ENCODE measurements around the gene URB2. TPM values are rescaled to one million over a fixed set of nuclear protein-coding genes. Genes with fewer than 3 reads are reported as not detected.

Gene URB2
- total and polyA plus RNA-seq, 2 experiments from 2014 or later, result 7.6 to 44.3 TPM

DNA sequence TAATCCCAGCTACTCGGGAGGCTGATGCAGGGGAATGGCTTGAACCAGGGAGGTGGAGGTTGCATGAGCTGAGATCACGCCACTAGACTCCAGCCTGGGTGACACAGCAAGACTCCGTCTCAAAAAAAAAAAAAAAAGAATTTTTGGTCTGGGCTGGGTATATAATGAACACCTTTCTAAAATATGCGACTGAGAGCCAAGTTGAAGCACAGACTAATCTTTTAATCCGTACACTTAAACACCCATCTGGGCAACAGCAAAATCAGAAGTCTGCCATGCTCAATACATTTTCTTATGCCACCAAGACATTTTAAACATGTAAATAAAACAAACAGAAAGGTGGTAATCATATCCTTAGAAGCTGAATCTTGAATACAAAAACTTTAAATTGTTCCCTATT, 35.9 kb upstream of the URB2 start (continued):
- TF ChIP-seq, protein P1, sequence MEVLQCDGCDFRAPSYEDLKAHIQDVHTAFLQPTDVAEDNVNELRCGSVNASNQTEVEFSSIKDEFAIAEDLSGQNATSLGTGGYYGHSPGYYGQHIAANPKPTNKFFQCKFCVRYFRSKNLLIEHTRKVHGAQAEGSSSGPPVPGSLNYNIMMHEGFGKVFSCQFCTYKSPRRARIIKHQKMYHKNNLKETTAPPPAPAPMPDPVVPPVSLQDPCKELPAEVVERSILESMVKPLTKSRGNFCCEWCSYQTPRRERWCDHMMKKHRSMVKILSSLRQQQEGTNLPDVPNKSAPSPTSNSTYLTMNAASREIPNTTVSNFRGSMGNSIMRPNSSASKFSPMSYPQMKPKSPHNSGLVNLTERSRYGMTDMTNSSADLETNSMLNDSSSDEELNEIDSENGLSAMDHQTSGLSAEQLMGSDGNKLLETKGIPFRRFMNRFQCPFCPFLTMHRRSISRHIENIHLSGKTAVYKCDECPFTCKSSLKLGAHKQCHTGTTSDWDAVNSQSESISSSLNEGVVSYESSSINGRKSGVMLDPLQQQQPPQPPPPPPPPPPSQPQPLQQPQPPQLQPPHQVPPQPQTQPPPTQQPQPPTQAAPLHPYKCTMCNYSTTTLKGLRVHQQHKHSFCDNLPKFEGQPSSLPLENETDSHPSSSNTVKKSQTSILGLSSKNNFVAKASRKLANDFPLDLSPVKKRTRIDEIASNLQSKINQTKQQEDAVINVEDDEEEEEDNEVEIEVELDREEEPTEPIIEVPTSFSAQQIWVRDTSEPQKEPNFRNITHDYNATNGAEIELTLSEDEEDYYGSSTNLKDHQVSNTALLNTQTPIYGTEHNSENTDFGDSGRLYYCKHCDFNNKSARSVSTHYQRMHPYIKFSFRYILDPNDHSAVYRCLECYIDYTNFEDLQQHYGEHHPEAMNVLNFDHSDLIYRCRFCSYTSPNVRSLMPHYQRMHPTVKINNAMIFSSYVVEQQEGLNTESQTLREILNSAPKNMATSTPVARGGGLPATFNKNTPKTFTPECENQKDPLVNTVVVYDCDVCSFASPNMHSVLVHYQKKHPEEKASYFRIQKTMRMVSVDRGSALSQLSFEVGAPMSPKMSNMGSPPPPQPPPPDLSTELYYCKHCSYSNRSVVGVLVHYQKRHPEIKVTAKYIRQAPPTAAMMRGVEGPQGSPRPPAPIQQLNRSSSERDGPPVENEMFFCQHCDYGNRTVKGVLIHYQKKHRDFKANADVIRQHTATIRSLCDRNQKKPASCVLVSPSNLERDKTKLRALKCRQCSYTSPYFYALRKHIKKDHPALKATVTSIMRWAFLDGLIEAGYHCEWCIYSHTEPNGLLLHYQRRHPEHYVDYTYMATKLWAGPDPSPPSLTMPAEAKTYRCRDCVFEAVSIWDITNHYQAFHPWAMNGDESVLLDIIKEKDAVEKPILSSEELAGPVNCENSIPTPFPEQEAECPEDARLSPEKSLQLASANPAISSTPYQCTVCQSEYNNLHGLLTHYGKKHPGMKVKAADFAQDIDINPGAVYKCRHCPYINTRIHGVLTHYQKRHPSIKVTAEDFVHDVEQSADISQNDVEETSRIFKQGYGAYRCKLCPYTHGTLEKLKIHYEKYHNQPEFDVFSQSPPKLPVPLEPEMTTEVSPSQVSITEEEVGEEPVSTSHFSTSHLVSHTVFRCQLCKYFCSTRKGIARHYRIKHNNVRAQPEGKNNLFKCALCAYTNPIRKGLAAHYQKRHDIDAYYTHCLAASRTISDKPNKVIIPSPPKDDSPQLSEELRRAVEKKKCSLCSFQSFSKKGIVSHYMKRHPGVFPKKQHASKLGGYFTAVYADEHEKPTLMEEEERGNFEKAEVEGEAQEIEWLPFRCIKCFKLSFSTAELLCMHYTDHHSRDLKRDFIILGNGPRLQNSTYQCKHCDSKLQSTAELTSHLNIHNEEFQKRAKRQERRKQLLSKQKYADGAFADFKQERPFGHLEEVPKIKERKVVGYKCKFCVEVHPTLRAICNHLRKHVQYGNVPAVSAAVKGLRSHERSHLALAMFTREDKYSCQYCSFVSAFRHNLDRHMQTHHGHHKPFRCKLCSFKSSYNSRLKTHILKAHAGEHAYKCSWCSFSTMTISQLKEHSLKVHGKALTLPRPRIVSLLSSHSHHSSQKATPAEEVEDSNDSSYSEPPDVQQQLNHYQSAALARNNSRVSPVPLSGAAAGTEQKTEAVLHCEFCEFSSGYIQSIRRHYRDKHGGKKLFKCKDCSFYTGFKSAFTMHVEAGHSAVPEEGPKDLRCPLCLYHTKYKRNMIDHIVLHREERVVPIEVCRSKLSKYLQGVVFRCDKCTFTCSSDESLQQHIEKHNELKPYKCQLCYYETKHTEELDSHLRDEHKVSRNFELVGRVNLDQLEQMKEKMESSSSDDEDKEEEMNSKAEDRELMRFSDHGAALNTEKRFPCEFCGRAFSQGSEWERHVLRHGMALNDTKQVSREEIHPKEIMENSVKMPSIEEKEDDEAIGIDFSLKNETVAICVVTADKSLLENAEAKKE (CRISPR knock-in tag; IDR thresholded peaks at IDR 0.05), result no peak
- TF ChIP-seq POLR2AphosphoS5 (IDR thresholded peaks at IDR 0.05; ENCODE audit: low read depth) (no peak), NANOG (IDR thresholded peaks at IDR 0.05; ENCODE audit: borderline replicate concordance) (no peak), ZNF114 (CRISPR knock-in tag; IDR thresholded peaks at IDR 0.05) (no peak), JUNB (IDR thresholded peaks at IDR 0.05; ENCODE audit: unreplicated experiment) (no peak)
- TF ChIP-seq, protein P2, sequence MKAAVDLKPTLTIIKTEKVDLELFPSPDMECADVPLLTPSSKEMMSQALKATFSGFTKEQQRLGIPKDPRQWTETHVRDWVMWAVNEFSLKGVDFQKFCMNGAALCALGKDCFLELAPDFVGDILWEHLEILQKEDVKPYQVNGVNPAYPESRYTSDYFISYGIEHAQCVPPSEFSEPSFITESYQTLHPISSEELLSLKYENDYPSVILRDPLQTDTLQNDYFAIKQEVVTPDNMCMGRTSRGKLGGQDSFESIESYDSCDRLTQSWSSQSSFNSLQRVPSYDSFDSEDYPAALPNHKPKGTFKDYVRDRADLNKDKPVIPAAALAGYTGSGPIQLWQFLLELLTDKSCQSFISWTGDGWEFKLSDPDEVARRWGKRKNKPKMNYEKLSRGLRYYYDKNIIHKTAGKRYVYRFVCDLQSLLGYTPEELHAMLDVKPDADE (IDR thresholded peaks at IDR 0.05), result no peak

DNA sequence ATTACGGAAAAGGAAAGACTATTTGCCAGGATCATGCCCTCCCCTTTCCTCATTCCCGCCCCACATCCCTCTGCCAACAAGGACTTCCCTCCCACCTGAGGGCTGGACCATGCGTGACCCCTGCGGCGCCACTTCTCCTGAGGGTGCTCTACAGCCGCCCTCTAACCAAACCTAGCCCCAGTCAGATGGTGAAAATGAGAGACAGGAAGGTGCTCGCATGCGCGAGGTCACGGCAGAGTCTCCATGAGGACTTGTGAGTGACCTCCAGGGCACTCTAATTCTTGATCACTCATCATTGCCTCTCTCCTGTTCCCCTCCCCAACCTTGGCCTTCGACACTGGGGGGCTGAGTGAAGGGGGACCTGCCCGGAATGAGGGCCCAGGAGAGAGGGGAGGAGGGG, 32.2 kb upstream of the URB2 start:
- H3K4me3 Mint-ChIP-seq, result no peak overlapping the region
- H3K27ac ChIP-seq (ENCODE audit: low read depth), result no peak overlapping the region
- no peaks in the 10 kb centered on the region for H4K20me1 ChIP-seq (replicated peaks; ENCODE audit: insufficient read depth)
- no peaks in the 10 kb centered on the region for H3F3A ChIP-seq (replicated peaks; ENCODE audit: low read depth)
- DNase-seq (ENCODE audit: low spot score) (no peak), ATAC-seq (no peak)
- H3K36me3 Mint-ChIP-seq (ENCODE audit: low read depth), result peaks cover 14% of the 10 kb centered on the region
- H3K36me3 ChIP-seq (ENCODE audit: insufficient read depth), result no peaks in the 10 kb centered on the region; the same call in 1 of the 2 replicates
- no peaks in the 10 kb centered on the region for H3K9me3 Mint-ChIP-seq
- H3K27me3 Mint-ChIP-seq (ENCODE audit: insufficient read depth, low read depth, poor library complexity), result peaks cover 2% of the 10 kb centered on the region
- H3K27ac Mint-ChIP-seq, result no peak overlapping the region; the same call in 1 of the 2 replicates
- no peak overlapping the region for H2AFZ ChIP-seq
- peaks cover 4% of the 10 kb centered on the region; the same call in 1 of the 2 replicates for H3K79me2 ChIP-seq (replicated peaks; ENCODE audit: insufficient read depth)
- no peak overlapping the region for H3K4me3 ChIP-seq
- H3K4me1 Mint-ChIP-seq, result no peaks in the 10 kb centered on the region
- H3K4me2 ChIP-seq, result no peak overlapping the region
- no peaks in the 10 kb centered on the region for H3K9me2 ChIP-seq (ENCODE audit: insufficient read depth)
- H3K4me1 ChIP-seq (ENCODE audit: insufficient read depth), result no peaks in the 10 kb centered on the region
- no peaks in the 10 kb centered on the region for H3K27me3 ChIP-seq (ENCODE audit: insufficient read depth)
- TF ChIP-seq POLR2AphosphoS5 (IDR thresholded peaks at IDR 0.05; ENCODE audit: low read depth) (no peak), JUNB (IDR thresholded peaks at IDR 0.05; ENCODE audit: unreplicated experiment) (no peak), CREB1 (CRISPR knock-in tag; IDR thresholded peaks at IDR 0.05; ENCODE audit: low read depth) (no peak), ZNF331 (CRISPR knock-in tag; IDR thresholded peaks at IDR 0.05; ENCODE audit: low read depth) (no peak), EZH2phosphoT487 (IDR thresholded peaks at IDR 0.05; ENCODE audit: unreplicated experiment) (no peak)
- TF ChIP-seq, protein P3, sequence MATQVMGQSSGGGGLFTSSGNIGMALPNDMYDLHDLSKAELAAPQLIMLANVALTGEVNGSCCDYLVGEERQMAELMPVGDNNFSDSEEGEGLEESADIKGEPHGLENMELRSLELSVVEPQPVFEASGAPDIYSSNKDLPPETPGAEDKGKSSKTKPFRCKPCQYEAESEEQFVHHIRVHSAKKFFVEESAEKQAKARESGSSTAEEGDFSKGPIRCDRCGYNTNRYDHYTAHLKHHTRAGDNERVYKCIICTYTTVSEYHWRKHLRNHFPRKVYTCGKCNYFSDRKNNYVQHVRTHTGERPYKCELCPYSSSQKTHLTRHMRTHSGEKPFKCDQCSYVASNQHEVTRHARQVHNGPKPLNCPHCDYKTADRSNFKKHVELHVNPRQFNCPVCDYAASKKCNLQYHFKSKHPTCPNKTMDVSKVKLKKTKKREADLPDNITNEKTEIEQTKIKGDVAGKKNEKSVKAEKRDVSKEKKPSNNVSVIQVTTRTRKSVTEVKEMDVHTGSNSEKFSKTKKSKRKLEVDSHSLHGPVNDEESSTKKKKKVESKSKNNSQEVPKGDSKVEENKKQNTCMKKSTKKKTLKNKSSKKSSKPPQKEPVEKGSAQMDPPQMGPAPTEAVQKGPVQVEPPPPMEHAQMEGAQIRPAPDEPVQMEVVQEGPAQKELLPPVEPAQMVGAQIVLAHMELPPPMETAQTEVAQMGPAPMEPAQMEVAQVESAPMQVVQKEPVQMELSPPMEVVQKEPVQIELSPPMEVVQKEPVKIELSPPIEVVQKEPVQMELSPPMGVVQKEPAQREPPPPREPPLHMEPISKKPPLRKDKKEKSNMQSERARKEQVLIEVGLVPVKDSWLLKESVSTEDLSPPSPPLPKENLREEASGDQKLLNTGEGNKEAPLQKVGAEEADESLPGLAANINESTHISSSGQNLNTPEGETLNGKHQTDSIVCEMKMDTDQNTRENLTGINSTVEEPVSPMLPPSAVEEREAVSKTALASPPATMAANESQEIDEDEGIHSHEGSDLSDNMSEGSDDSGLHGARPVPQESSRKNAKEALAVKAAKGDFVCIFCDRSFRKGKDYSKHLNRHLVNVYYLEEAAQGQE (IDR thresholded peaks at IDR 0.05; ENCODE audit: unreplicated experiment), result no peak
- TF ChIP-seq, protein P2 (IDR thresholded peaks at IDR 0.05), result no peak
